SH-SY5Y (cell line): Measurements from ENCODE around the gene ALPP.

Experiments used
- GATA2 ChIP-seq: IDR thresholded peaks from 2 replicates; pipeline ENCODE4 v1.6.1; 2011; ENCODE audit warnings: mild to moderate bottlenecking, low read depth, low read length
- GATA3 ChIP-seq: IDR thresholded peaks from 2 replicates; pipeline ENCODE4 v1.6.1; 2011; ENCODE audit warnings: low read depth, mild to moderate bottlenecking, low read length, moderate library complexity

Gene ALPP

GRCh38 chr2:232395586-232395985 lies 17.0 kb downstream of the ALPP start:
- no peak for TF ChIP-seq GATA2
- TF ChIP-seq GATA3 = no peak

GRCh38 chr2:232396683-232397082 lies 18.1 kb downstream of the ALPP start:
- TF ChIP-seq GATA3 (no peak), GATA2 (no peak)

- TF ChIP-seq GATA2 = no peak
- no peak for TF ChIP-seq GATA3
Observed at GRCh38 chr2:232398293-232399034, 19.9 kb downstream of the ALPP start.

- no peak for TF ChIP-seq GATA2
- no peak for TF ChIP-seq GATA3
Observed at GRCh38 chr2:232400256-232401015, 21.9 kb downstream of the ALPP start.

GRCh38 chr2:232402518-232402917 lies 24.0 kb downstream of the ALPP start:
- TF ChIP-seq GATA3 = no peak
- no peak for TF ChIP-seq GATA2

GRCh38 chr2:232405943-232406510 lies 27.5 kb downstream of the ALPP start:
- TF ChIP-seq GATA2 = no peak
- TF ChIP-seq GATA3 = no peak

GRCh38 chr2:232406556-232407310 lies 28.2 kb downstream of the ALPP start, which contains the start of gene ALPG:
ALPG (plus strand) TSS chr2:232406844; CDS start chr2:232406895, 51 bp downstream.
- TF ChIP-seq GATA2 = no peak
- TF ChIP-seq GATA3 = no peak

- TF ChIP-seq GATA3 (no peak), GATA2 (no peak)
Observed at GRCh38 chr2:232410238-232410900, 31.8 kb downstream of the ALPP start.

GRCh38 chr2:232411901-232412629 lies 33.5 kb downstream of the ALPP start:
- TF ChIP-seq GATA2 = no peak
- TF ChIP-seq GATA3 = no peak

- TF ChIP-seq GATA3 (no peak), GATA2 (no peak)
Observed at GRCh38 chr2:232412986-232413385, 34.4 kb downstream of the ALPP start.

- TF ChIP-seq GATA2 = no peak
- TF ChIP-seq GATA3 = no peak
Observed at GRCh38 chr2:232415138-232415690, 36.7 kb downstream of the ALPP start.

GRCh38 chr2:232415736-232416520 lies 37.4 kb downstream of the ALPP start:
- TF ChIP-seq GATA2 (no peak), GATA3 (no peak)
